Esophagus squamous epithelium (tissue), 5 donors: ENCODE measurements around the gene RHOT2. TPM values are rescaled to one million over a fixed set of nuclear protein-coding genes. Genes with fewer than 3 reads are reported as not detected.
A peak's percentile ranks its signal among the peaks of the same experiment; 100 is the strongest.

Experiments used
- DNase-seq: peaks from one replicate; lab custom pipeline; 2025; lab: John Stamatoyannopoulos, UW
- H3K27ac ChIP-seq, 4 donors: fragments of 200-600 bp; sonication (generic); one replicate each; pipeline ENCODE4 v1.5.1; 2016 to 2019; ENCODE audit warnings: mild to moderate bottlenecking in 1 of 4
- H3K27me3 ChIP-seq, 4 donors: fragments of 200-600 bp; sonication (generic); 1 replicate in 3 of 4; 2 replicates in 1 of 4; pipeline versions ENCODE4 v1.5.1 to v1.6.0; 2017 to 2021; ENCODE audit warnings: antibody characterized with exemption in 1 of 4
- H3K36me3 ChIP-seq, 3 donors: fragments of 200-600 bp; sonication (generic); one replicate each; pipeline ENCODE4 v1.5.1; 2016 to 2019
- H3K4me1 ChIP-seq, 3 donors: fragments of 200-600 bp; sonication (generic); one replicate each; pipeline ENCODE4 v1.5.1; 2017 to 2019
- H3K4me3 ChIP-seq, 4 donors: fragments of 200-600 bp; sonication (generic); 1 replicate in 3 of 4; 2 replicates in 1 of 4; pipeline ENCODE4 v1.5.1; 2016 to 2019; ENCODE audit warnings: mild to moderate bottlenecking in 2 of 4, moderate library complexity in 1 of 4
- H3K9me3 ChIP-seq, 3 donors: fragments of 200-600 bp; sonication (generic); one replicate each; pipeline ENCODE4 v1.5.1; 2016 to 2019
- CTCF ChIP-seq, 6 experiments: fragments of 450-650 bp in 4 of 6; fragments of 200-600 bp in 2 of 6; sonication (generic) in 2 of 6; IDR thresholded peaks; one replicate each; pipeline ENCODE4 v1.5.1; 2016 to 2019; ENCODE audit warnings: antibody characterized with exemption in 6 of 6, mild to moderate bottlenecking in 4 of 6, moderate library complexity in 4 of 6
- POLR2A ChIP-seq, 4 donors: fragments of 450-650 bp; IDR thresholded peaks; one replicate each; pipeline ENCODE4 v1.6.1; 2017; ENCODE audit warnings: antibody characterized with exemption in 4 of 4, mild to moderate bottlenecking in 4 of 4, moderate library complexity in 3 of 4
- WGBS, 2 donors: methylation state at CpG; one replicate each; pipeline ENCODE4 v1.1.5; 2018; 5-methylcytosine and 5-hydroxymethylcytosine counted together
- intact Hi-C: fragments of 100-400 bp; cut with DNase I; formaldehyde crosslinking; loops from one replicate; pipeline ENCODE4 v1.15.0; 2022
- total RNA-seq, 4 donors: library from RNA; depleted of rRNA; stranded (reverse); fragments of >200 nt; gene quantifications; one replicate each; pipeline ENCODE4 v1.1.0, GENCODE V29; 2016
- donor health status: DM: yes; HTN: yes; CAD: no.

RHOT2 gene
- total RNA-seq = 10 to 100 TPM; 28.4 to 70.2 (median 48.9) TPM

- H3K36me3 ChIP-seq = peaks cover 29 to 40% (median 30%) of the 10 kb centered on the region in 3 donors
- peak; percentile 65 for DNase-seq
- no peaks in the 10 kb centered on the region for H3K27me3 ChIP-seq
- H3K27ac ChIP-seq = peak within 1 kb of the TSS; percentile 87 to 93 (median 92)
- 0% methylated on average over 2 of the region's 78 CpGs; no CpG with 5 or more reads in 1 of the 2 donors for WGBS, 2 donors
- H3K4me3 ChIP-seq = peak within 1 kb of the TSS; percentile 62 to 89 (median 82)
- H3K9me3 ChIP-seq = no peaks in the 10 kb centered on the region
- intact Hi-C loops = loop anchor here (10.0 kb wide), 1 partner anchor 83 kb away; no protein-coding TSS in a partner anchor
- TF ChIP-seq CTCF (IDR thresholded peaks at IDR 0.05) (peak; percentile 79 to 98 (median 97)), POLR2A (IDR thresholded peaks at IDR 0.05) (peak in 2 of 4 donors; percentile 49 to 77)
- peaks cover 16 to 36% (median 16%) of the 10 kb centered on the region in 3 donors for H3K4me1 ChIP-seq
Measured at GRCh38 chr16:667780-668518, at the start of gene RHOT2. Gene RHOT2, plus strand, starts transcription at chr16:668132. Its CDS starts 68 bp downstream, at chr16:668200.

GRCh38 chr16:619476-620100 lies 48.3 kb upstream of the RHOT2 start:
- Histone ChIP-seq H3K36me3 (peaks cover 0 to 33% (median 0%) of the 10 kb centered on the region in 3 donors), H3K4me1 (peaks cover 7 to 41% (median 9%) of the 10 kb centered on the region in 3 donors), H3K4me3 (no peak overlapping the region), H3K9me3 (no peaks in the 10 kb centered on the region), H3K27ac (no peak overlapping the region), H3K27me3 (no peaks in the 10 kb centered on the region)
- WGBS, 2 donors = 85 to 93% methylated on average over 2 to 17 of the region's 20 CpGs
- TF ChIP-seq POLR2A (IDR thresholded peaks at IDR 0.05) = no peak
- TF ChIP-seq CTCF (IDR thresholded peaks at IDR 0.05) = no peak
- intact Hi-C loops = no loop called here
- no peak for DNase-seq

GRCh38 chr16:620700-621525 lies 47.0 kb upstream of the RHOT2 start:
- TF ChIP-seq CTCF (IDR thresholded peaks at IDR 0.05) (no peak), POLR2A (IDR thresholded peaks at IDR 0.05) (no peak)
- Histone ChIP-seq H3K27ac (no peak overlapping the region), H3K36me3 (peaks cover 0 to 33% (median 0%) of the 10 kb centered on the region in 3 donors), H3K4me1 (peaks cover 7 to 41% (median 9%) of the 10 kb centered on the region in 3 donors), H3K4me3 (no peak overlapping the region), H3K9me3 (no peaks in the 10 kb centered on the region), H3K27me3 (no peaks in the 10 kb centered on the region)
- intact Hi-C loops = no loop called here
- WGBS, 2 donors = 26 to 35% methylated on average over 2 to 7 of the region's 41 CpGs
- no peak for DNase-seq

- Histone ChIP-seq H3K36me3 (peaks cover 0 to 37% (median 0%) of the 10 kb centered on the region in 3 donors), H3K4me3 (peak overlapping the region in 1 of 4 donors; percentile 18), H3K9me3 (no peaks in the 10 kb centered on the region), H3K27me3 (no peaks in the 10 kb centered on the region), H3K27ac (peak overlapping the region in 2 of 4 donors; percentile 34 to 73), H3K4me1 (peaks cover 9 to 47% (median 9%) of the 10 kb centered on the region in 3 donors)
- intact Hi-C loops = no loop called here
- no peak for TF ChIP-seq POLR2A (IDR thresholded peaks at IDR 0.05)
- no peak for TF ChIP-seq CTCF (IDR thresholded peaks at IDR 0.05)
- 45 to 55% methylated on average over 2 to 4 of the region's 21 CpGs for WGBS, 2 donors
- no peak for DNase-seq
Measured at GRCh38 chr16:621526-622105, 46.3 kb upstream of the RHOT2 start.
